Neuron (in vitro differentiated cells): ENCODE measurements around the gene CNTNAP2.

ENCODE experiments used
- H2AFZ ChIP-seq: one replicate; pipeline ENCODE4 v1.6.1; 2013; ENCODE audit warnings: low read depth, mild to moderate bottlenecking, inconsistent platforms, low read length, moderate library complexity
- H3K27me3 ChIP-seq: one replicate; pipeline ENCODE4 v1.6.1; 2013; ENCODE audit warnings: low read length; ENCODE audit not compliant: insufficient read depth
- H3K36me3 ChIP-seq: one replicate; pipeline ENCODE4 v1.6.1; 2013; ENCODE audit warnings: low read length; ENCODE audit not compliant: insufficient read depth
- H3K4me1 ChIP-seq: one replicate; pipeline ENCODE4 v1.6.1; 2013; ENCODE audit warnings: low read length; ENCODE audit not compliant: insufficient read depth
- H3K4me3 ChIP-seq: 2 replicates; pipeline ENCODE4 v1.5.1; 2013; ENCODE audit warnings: mild to moderate bottlenecking, low read length, moderate library complexity
- H3K9me3 ChIP-seq: one replicate; pipeline ENCODE4 v1.6.1; 2013; ENCODE audit warnings: low read length

CNTNAP2 gene

DNA sequence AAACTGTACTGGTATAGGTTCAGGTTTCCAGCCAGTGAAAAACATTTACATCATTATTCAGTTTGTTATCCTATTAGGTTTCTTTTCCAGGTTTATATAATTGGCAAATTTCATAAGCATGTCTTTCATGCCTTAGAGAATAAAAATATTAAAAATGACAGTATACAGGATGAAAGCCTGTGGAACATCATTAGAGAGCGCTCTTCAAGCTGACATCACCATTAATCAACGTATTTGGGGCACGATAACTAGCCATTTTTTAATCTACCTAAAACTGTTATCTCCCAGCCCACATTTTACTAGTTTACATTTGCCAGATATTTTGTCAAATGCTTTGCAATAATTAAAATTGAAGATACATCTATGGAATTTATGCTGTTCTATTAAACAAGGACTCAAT, 714.1 kb downstream of the CNTNAP2 start:
- Histone ChIP-seq H3K27me3 (no peaks in the 10 kb centered on the region), H3K4me3 (no peak overlapping the region)

DNA sequence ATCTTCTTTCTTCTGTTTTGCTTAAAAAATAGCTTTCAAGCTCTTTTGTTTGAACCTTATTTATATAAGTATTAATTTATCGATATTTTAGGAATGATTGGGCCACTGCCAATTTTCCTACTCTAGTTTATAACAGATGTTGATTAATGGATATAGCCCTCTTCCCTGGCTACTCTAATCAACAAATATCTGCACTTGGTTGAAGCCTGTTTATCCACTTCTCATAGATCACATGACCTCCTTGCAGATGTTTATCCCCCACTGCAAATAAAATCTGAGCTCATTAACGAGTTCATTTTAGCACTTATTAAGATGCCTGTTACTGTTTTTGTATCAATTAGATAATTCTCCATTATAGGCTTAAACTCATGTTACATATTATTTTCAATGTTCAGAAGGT, 715.3 kb downstream of the CNTNAP2 start:
- Histone ChIP-seq H3K27me3 (no peaks in the 10 kb centered on the region), H3K4me1 (no peaks in the 10 kb centered on the region), H2AFZ (no peak overlapping the region), H3K4me3 (no peak overlapping the region), H3K36me3 (no peaks in the 10 kb centered on the region), H3K9me3 (no peaks in the 10 kb centered on the region)

More for the DNA sequence above, 714.1 kb downstream of the CNTNAP2 start:
- Histone ChIP-seq H3K36me3 (no peaks in the 10 kb centered on the region), H2AFZ (no peak overlapping the region), H3K9me3 (no peaks in the 10 kb centered on the region), H3K4me1 (no peaks in the 10 kb centered on the region)

DNA sequence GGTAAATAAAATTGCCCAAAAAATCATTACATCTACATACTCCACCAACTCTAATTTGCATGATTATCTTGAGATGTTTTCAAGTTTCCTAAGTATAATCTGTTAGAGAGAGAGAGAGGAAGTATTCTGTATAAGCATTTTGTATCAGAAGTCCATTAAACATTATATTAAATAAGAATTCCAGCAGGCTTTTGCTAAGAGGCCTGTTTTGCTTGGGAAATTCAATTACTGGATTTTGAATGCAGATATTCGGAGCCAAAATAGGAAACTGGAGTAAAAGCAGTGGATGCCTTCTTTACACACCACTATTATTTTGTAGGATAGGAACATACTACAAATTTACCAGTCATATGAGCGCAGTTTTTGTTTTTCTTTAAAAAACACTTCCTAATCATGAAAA, 727.8 kb downstream of the CNTNAP2 start:
- H3K27me3 ChIP-seq: no peaks in the 10 kb centered on the region
- H3K36me3 ChIP-seq: no peaks in the 10 kb centered on the region
- H3K4me3 ChIP-seq: no peak overlapping the region
- no peaks in the 10 kb centered on the region for H3K9me3 ChIP-seq
- H2AFZ ChIP-seq: no peak overlapping the region
- H3K4me1 ChIP-seq: no peaks in the 10 kb centered on the region

DNA sequence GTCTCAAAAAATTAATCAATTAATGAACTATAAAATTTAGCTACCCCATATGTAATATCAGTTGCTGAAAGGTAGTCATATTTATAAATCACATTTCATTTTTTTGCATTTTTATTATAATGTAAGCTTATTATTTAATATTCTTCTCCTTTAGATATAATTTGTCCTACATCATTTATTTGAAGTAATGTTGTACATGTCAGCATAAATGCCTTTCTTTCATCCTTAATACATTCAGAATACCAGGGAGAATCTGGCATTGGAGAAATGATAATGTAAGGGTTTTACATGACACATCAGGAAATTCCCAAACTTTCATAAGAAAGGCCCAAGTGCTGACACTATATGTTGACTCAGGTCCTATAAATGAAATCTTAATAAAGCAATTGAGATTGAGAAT, 742.1 kb downstream of the CNTNAP2 start:
- no peaks in the 10 kb centered on the region for H3K4me1 ChIP-seq
- H3K4me3 ChIP-seq: no peak overlapping the region
- H3K27me3 ChIP-seq: no peaks in the 10 kb centered on the region
- no peaks in the 10 kb centered on the region for H3K36me3 ChIP-seq
- no peak overlapping the region for H2AFZ ChIP-seq
- H3K9me3 ChIP-seq: no peaks in the 10 kb centered on the region

DNA sequence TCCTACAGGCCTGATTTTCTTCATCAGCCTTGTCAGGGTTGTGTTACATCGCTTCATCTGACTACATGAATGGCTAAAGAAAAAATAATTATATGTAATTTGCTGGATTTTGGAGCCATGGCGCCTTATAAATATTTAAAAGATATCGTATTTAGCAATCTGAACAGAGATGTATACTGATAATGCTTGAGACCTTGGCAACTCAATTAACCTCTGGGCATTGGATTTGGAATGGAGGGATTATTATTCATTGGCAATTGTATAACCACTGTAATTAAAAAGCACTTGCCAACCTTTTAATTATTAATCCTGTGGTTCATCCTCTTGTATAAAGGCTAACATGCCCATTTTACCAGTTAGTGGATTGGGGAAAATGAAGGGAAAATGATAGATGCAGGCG, 745.1 kb downstream of the CNTNAP2 start:
- no peaks in the 10 kb centered on the region for H3K4me1 ChIP-seq
- H3K4me3 ChIP-seq: no peak overlapping the region
- H3K36me3 ChIP-seq: no peaks in the 10 kb centered on the region
- no peak overlapping the region for H2AFZ ChIP-seq
- no peaks in the 10 kb centered on the region for H3K9me3 ChIP-seq
- H3K27me3 ChIP-seq: no peaks in the 10 kb centered on the region

DNA sequence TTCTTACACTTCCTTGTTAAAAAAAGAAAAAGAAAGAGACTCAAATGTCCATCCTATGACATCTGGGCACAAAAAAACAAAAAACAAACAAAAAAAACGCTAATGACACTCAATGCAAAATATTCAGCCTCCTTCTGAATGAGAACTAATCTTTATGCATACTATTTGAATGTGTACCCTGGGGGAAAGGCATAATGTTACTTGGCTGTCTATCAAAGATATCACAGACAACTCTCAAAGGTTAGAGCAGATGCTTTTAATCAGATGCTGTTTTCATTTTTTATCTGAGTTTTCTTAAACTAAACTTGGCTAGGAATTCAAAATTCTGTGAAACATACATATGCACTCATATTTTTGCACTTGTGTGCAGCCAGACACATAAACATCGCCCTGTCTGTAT, 745.8 kb downstream of the CNTNAP2 start:
- Histone ChIP-seq H3K4me3 (no peak overlapping the region), H3K27me3 (no peaks in the 10 kb centered on the region), H3K36me3 (no peaks in the 10 kb centered on the region), H3K9me3 (no peaks in the 10 kb centered on the region), H3K4me1 (no peaks in the 10 kb centered on the region), H2AFZ (no peak overlapping the region)

DNA sequence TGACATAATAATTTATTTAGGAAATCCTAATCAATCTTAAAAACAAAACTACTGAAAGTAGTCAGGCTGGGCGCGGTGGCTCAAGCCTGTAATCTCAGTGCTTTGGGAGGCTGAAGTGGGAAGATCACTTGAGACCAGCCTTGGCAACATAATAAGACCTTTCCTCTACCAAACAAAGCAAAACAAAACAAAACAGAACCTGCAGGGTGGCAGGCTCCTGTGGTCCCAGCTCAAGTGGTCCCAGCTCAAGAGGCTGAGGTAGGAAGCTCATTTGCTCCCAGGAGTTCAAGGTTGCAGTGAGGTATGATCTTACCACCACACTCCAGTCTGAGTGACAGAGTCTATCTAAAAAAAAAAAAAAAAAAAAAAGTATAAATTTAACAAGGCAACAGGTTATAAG, 748.0 kb downstream of the CNTNAP2 start:
- no peaks in the 10 kb centered on the region for H3K27me3 ChIP-seq
- no peaks in the 10 kb centered on the region for H3K9me3 ChIP-seq
- H2AFZ ChIP-seq: no peak overlapping the region
- H3K36me3 ChIP-seq: no peaks in the 10 kb centered on the region
- no peaks in the 10 kb centered on the region for H3K4me1 ChIP-seq
- no peak overlapping the region for H3K4me3 ChIP-seq

DNA sequence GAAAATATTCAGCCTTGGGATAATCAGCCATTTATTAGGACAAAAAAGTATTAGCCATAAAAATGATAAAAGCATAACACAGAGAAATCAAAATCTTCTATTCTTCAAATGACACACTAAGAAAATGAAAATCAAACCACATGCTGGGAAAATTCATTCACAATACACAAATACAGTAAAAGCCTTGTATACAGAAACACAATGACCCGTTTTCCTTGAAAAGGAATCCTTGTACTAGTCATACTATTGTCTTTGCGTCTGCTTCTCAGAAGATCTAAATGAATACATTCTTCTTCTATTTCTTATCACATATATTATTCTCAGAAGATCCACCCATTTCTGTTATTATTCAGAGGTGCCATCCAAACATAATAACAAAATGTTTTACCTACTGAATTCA, 749.1 kb downstream of the CNTNAP2 start:
- H3K4me1 ChIP-seq: no peaks in the 10 kb centered on the region
- H3K4me3 ChIP-seq: no peak overlapping the region
- H3K9me3 ChIP-seq: no peaks in the 10 kb centered on the region
- no peak overlapping the region for H2AFZ ChIP-seq
- no peaks in the 10 kb centered on the region for H3K36me3 ChIP-seq
- no peaks in the 10 kb centered on the region for H3K27me3 ChIP-seq

DNA sequence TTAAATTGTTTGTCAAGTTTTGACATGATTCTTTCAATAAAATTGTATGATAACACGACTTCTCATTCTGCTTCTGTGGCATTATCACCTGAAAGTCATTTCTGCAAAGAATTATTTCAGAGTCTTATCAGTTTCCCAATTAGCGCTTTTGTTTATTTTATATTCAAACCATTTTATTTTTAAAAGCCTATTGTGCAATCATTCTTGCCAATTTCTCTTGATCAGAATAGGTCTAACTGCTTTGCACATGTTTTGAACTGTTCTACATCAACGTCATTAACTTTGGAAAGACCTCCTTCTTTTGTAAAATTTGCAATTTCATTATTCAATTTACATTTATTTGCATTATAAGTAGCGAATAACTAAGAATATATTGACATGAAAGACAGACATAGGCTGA, 758.1 kb downstream of the CNTNAP2 start:
- Histone ChIP-seq H3K27me3 (no peaks in the 10 kb centered on the region), H3K4me3 (no peak overlapping the region), H3K9me3 (no peaks in the 10 kb centered on the region), H3K4me1 (no peaks in the 10 kb centered on the region), H2AFZ (no peak overlapping the region), H3K36me3 (no peaks in the 10 kb centered on the region)

DNA sequence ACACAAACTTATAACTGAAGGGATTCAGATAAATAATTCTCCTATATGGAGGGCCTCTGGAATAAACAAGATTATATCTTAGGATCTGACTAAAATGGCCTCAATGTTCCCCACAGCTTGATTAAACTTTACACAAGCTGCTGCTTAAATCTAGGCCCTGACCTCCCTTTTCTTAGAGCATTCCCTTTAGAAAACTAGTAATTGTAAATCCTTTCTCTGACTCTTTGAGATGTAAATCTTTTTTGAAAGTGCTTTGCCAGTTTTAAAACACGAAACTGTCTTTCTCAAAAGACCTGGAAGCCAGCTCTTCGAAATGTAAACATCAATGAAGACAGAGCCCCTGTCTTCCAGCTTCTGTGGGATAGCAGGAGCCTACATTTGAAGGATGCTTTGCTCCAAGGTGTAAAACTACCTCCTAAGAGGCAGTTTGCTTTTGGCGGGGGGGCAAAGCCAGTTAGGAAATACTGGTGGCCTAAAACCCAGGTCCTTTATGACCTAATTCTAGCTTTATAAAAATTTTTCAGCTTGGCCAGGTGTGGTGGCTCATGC, 758.7 kb downstream of the CNTNAP2 start:
- Histone ChIP-seq H3K36me3 (no peaks in the 10 kb centered on the region), H3K9me3 (no peaks in the 10 kb centered on the region), H3K4me3 (no peak overlapping the region), H3K4me1 (no peaks in the 10 kb centered on the region), H2AFZ (no peak overlapping the region), H3K27me3 (no peaks in the 10 kb centered on the region)

DNA sequence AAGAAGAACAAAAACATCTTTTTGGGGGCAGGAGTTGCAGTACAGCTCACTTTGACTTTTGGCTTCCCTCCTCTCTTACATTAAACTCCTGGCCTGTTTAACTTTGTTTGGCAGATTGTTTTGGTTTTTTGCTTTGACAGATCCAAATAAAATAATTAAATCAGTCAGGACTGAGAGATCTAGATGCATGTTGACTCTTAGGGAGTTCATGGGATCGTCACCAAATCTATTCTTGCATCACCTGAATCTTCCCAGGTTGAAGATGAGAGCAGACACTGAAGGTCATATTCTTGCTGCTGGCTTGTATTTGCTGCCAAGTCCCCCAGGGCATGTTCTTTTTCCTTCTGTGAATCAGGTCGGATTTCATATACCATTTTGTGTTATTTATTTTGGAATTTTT, 759.4 kb downstream of the CNTNAP2 start:
- Histone ChIP-seq H2AFZ (no peak overlapping the region), H3K27me3 (no peaks in the 10 kb centered on the region)

DNA sequence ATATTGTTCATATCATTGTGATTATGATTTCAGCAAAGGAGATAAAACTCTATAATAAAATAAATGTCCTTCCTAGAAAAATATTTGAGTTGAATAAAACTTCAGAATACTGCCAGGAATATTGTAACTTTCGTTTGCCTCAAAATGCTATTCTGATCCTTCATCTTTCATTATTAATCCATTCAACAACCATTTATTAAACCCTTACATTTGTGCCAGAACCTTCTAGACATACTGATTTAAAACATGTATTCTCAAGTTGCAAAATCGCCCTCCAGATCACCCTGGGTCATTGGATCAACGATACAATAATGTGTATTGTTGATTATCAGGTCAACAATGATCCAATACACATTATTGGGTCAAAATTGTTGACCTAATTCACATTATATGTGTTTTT, 759.8 kb downstream of the CNTNAP2 start:
- Histone ChIP-seq H2AFZ (no peak overlapping the region), H3K36me3 (no peaks in the 10 kb centered on the region), H3K9me3 (no peaks in the 10 kb centered on the region), H3K4me1 (no peaks in the 10 kb centered on the region), H3K27me3 (no peaks in the 10 kb centered on the region), H3K4me3 (no peak overlapping the region)

More for the DNA sequence above, 759.4 kb downstream of the CNTNAP2 start:
- H3K36me3 ChIP-seq: no peaks in the 10 kb centered on the region
- no peaks in the 10 kb centered on the region for H3K4me1 ChIP-seq
- H3K9me3 ChIP-seq: no peaks in the 10 kb centered on the region
- no peak overlapping the region for H3K4me3 ChIP-seq

DNA sequence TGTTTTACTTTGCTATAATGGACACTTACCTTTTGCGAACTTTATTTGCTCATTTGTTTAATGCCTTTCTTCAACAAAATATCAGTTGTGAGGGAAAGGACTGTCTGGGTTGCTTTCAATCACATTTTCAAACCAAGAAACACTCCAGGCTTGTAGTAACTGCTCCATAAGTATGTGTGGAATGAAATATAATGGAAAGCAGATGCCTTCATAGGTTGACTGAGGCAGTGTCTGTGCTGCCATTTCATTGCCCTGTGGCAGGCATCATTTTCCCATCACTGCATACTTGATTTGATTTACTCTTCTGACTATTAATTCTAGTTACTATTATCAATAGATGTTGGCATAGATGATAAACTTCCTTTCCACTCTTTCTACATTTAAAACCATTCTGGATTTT, 762.3 kb downstream of the CNTNAP2 start:
- Histone ChIP-seq H3K4me3 (no peak overlapping the region), H2AFZ (no peak overlapping the region), H3K9me3 (no peaks in the 10 kb centered on the region), H3K36me3 (no peaks in the 10 kb centered on the region), H3K27me3 (no peaks in the 10 kb centered on the region), H3K4me1 (no peaks in the 10 kb centered on the region)

DNA sequence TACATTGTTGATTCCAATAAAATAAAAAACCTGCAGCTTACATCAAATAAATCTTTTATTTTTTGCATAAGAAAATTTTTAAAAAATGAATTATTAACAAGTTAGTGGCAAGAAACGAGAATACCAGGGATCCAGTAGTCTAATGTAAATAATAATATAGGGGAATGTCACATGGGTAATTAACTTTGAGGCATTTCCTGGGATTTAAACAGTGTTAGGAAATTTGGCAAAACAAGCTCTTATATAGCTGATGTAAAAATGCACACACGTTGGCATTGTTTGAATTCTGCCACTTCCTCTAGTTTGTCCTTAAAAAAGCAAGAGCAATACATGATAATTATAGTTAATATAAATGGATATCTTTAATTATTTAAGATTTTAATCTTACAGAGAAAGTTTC, 768.6 kb downstream of the CNTNAP2 start:
- Histone ChIP-seq H2AFZ (no peak overlapping the region), H3K4me3 (no peak overlapping the region), H3K27me3 (no peaks in the 10 kb centered on the region), H3K4me1 (no peaks in the 10 kb centered on the region), H3K9me3 (no peaks in the 10 kb centered on the region), H3K36me3 (no peaks in the 10 kb centered on the region)
